Measurements from ENCODE around the gene TAF4B.
A peak's percentile ranks its signal among the peaks of the same experiment; 100 is the strongest.
"Not testable (repeated sequence)": the region's sequence is repeated elsewhere in the genome, so short reads cannot be mapped to it uniquely, and the experiment has no call there.

TAF4B gene, protein sequence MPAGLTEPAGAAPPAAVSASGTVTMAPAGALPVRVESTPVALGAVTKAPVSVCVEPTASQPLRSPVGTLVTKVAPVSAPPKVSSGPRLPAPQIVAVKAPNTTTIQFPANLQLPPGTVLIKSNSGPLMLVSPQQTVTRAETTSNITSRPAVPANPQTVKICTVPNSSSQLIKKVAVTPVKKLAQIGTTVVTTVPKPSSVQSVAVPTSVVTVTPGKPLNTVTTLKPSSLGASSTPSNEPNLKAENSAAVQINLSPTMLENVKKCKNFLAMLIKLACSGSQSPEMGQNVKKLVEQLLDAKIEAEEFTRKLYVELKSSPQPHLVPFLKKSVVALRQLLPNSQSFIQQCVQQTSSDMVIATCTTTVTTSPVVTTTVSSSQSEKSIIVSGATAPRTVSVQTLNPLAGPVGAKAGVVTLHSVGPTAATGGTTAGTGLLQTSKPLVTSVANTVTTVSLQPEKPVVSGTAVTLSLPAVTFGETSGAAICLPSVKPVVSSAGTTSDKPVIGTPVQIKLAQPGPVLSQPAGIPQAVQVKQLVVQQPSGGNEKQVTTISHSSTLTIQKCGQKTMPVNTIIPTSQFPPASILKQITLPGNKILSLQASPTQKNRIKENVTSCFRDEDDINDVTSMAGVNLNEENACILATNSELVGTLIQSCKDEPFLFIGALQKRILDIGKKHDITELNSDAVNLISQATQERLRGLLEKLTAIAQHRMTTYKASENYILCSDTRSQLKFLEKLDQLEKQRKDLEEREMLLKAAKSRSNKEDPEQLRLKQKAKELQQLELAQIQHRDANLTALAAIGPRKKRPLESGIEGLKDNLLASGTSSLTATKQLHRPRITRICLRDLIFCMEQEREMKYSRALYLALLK

DNA sequence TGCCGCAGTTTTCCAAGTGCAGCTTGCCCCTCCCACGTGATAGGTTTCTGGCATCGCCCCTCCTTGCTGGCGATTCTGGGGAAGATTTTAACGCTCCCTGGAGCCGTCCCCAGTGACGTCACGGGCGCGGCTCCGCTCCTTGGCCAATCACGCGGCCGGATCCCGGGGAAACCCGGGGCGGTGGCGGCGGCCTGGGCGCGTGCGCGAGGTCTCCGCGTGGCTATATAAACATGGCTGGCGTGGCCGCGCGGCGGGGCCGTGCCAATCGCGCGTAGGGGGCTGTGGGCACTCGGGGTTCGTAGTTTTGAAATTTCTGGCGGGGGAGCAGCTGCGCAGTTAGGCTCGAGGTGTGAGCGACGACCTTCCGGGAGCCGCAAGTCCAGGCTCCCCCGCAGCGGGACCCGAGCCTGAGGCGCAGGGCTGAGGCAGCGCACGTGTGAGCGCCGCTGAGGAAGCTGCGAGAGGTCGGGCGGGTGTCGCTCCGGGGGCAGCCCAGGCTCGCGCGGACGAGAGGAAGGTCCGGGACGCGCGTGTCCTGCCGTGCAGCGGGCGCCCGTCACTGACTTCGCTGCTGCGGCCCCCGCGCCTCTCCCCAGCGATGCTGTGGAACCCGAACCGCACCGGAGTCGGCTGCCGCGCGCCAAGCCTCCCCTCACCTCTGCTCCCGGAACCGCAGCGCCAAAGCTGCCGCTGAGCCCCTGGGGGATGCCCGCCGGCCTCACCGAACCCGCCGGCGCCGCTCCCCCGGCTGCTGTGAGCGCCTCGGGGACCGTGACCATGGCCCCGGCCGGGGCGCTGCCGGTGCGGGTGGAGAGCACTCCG lies at the start of gene TAF4B:
TAF4B (plus strand) TSS at position 217 of the 822 bp plus-strand sequence; CDS start at position 706, 489 bp downstream.
- DNase-seq: peak; percentile 75 to 91

DNA sequence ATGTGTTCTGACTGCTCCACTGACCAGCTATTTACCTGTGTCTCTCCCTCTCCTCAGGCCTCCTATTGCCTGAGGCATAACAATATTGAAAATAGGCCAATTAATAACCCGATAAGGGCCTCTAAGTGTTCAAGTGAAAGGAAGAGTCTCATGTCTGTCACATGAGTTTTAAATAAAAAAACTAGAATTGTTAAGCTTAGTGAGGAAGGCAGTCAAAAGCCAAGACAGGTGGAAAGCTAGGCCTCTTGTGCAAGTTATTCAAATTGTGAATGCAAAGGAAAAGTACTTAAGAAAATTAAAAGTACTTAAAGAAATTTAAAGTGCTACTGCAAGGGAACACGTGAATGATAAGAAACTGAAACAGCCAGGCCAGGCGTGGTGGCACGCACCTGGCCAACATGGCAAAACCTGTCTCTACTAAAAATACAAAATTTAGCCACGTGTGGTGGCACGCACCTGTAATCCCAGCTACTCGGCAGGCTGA lies 44.9 kb upstream of the TAF4B start:
- DNase-seq: no peak

DNA sequence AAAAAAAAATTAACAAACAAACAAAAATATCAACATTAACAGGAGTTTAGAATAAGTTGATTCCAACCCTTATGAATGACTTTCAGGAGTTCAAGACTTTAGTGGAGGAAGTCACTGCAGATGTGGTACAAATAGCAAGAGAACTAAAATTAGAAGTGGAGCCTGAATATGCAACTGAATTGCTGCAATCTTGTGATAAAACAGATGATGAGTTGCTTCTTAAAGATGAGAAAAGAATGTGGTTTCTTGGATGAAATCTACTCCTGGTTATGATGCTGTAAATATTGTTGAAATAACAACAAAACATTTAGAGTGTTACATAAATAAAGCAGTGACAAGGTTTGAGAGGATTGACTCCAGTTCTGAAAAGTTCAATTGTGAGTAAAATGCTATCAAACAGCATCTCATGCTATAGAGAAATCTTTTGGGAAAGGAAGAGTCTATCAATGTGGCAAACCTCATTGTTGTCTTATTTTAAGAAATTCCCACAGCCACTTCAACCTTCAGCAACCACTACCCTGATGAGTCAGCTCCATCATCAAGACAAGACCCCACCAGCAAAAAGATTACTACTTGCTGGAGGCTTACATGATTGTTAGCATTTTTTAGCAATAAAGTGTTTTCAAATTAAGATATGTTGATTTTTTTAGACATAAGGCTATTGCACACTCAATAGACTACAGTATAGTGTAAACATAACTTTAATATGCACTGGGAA lies 42.7 kb upstream of the TAF4B start:
- DNase-seq: no peak

DNA sequence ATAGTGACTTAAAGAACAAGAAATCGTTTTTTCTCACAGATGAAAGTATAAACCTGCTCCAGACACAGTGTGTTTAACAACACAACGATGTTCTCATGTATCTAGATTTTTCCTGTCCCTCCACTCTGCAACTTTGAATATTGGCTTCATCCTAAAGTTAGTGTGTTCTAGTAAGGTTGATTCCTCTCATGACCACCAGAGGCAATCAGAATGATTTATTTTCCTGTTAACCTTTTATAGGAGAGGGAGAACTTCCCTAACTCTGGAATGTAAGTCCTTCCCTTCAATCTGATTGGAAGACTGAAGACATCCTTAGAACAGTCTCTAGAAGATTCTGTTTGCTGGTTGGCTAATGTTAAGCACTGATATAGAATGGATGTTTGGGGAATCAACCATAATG lies 41.0 kb upstream of the TAF4B start:
- peak in 1 of 2 experiments; percentile 18 for DNase-seq

DNA sequence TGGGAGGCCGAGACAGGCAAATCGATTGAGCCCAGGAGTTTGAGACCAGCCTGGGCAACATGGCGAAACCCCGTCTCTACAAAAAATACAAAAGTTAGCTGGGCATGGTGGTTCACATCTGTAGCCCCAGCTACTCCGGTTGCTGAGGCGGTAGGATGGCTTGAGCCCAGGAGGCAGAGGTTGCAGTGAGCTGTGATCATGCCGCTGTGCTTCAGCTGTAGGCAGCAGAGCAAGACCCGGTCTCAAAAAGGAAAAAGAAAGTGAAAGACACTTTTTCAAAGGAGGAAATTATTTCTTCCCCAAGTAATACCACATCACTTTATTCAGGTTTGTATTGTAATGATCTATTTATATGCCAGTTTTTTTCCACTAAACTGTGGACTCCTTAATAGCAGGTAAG lies 35.7 kb upstream of the TAF4B start:
- DNase-seq: no peak

DNA sequence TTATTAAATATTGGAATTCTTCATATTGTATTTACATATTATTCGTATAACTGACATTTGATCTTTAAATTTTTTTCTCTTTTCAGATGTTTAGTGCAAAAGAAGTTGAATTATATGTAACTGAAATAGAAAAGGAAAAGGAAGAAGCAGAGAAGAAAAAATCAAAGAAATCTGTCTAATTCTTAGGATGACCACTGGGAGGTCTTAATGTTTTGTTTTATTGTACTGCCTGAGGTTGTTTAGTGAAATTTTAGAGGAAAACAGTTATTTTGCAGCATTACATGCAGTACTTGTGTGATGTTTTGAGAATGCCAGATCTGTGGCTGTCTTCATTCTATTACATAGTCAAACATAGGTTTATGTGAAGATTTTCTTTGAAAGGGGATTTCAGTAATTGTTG lies 34.0 kb upstream of the TAF4B start:
- DNase-seq: no peak

DNA sequence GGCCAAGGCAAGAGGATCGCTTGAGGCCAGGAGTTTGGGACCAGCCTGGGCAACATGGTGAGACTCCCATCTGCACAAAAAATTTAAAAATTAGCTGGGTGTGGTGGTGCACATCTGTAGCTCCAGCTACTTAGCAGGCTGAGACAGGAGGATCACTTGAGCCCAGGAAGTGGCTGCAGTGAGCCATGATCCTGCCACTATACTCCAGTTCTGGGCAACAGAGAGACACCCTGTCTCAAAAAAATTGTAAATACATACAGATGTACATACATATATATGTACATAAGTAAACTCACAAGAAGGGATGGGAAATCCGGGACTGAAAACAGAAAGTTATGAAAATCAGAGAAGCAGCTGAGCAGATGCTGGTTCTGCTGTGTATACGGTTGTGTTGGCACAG lies 29.6 kb upstream of the TAF4B start:
- DNase-seq: no peak

DNA sequence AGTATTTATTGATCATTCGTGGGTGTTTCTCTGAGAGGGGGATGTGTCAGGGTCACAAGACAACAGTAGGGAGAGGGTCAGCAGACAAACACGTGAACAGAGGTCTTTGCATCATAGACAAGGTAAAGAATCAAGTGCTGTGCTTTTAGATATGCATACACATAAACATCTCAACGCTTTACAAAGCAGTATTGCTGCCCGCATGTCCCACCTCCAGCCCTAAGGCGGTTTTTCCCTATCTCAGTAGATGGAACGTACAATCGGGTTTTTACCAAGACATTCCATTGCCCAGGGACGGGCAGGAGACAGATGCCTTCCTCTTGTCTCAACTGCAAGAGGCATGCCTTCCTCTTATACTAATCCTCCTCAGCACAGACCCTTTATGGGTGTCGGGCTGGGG lies 24.2 kb upstream of the TAF4B start:
- not testable (repeated sequence) for DNase-seq

DNA sequence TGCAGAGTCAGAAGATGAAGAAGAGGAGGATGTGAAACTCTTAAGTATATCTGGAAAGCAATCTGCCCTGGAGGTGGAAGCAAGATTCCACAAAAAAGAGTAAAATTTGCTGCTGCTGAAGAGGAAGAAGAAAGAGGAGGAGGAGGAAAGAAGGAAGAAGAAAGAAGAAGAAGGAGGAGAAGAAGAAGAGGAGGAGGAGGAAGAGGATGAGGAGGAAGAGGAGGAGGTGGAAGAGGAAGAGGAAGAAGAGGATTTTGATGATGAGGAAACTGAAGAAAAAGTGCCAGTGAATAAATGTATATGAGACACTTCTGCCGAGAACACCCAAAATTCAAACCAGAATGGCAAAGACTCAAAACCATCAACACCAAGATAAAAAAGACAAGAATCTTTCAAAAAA lies 20.9 kb upstream of the TAF4B start:
- no peak for DNase-seq

DNA sequence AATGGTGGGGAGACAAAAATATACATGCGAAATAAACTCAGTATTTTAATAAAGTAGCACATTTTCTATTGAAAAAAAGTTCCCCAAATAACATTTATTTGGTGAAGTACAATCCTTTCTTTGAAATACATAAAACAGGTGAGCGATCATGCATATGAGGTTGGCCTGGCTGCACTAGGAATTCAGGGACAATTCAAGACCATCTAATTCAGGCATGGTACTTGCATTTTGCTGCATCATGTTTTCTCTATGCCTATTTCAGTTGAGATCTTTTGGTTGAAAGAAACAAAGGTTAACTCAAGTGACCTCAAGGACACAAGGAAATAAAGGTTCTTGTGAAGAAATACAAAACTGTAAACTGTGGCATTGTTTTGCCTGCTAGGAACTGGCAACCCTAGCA lies 19.8 kb upstream of the TAF4B start:
- DNase-seq: no peak

DNA sequence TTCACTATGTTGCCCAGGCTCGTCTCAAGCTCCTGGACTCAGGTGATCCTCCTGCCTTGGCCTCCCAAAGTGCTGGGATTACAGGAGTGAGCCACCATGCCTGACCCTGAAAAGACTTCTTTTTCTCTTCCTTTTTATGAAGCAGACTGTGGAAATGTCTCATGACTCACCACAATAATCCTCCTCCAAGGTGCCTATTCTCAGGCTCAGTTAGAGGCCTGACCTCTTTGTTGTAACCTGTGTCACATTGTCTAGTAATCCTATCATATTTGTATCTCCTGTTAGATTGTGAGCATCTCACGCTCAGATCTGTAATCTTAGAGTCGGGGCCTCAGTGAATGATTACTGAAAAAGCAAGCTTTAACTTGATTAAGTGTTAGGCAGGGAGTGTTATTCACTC lies 18.3 kb upstream of the TAF4B start:
- DNase-seq: no peak

DNA sequence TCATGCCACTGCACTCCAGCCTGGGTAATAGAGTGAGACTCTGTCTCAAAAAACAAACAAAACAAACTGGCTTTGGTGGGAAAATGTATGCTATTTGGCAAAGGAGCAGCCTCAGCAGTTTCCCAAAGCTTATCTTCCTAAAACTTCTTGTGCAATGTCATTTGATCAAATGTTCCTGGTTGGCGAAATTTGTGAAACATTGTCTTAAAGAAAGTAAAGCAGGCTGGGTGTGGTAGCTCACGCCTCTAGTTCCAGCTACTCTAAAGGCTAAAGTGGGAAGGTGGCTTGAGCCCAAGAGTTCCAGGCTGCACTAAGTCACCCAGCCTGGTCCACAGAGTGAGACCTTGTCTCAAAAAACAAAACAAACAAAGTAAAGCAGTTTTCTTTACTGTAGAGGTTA lies 17.3 kb upstream of the TAF4B start:
- no peak for DNase-seq

DNA sequence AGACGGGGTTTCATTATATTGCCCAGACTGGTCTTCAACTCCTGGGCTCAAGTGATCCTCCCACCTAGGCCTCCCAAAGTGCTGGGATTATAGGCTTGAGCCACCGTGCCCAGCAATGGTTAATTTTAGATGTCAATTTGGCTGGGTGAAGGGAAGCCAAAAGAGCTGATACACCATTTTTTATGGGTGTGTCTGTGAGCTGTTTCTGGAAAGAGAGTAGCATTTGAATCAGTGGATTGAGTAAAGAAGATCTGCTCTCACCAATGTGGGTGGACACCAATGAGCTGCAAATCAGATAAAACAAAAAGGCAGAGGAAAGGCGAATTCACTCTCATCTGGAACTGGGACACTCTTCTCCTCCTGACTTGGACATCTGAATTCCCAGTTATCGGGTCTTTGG lies 16.1 kb upstream of the TAF4B start:
- DNase-seq: no peak

DNA sequence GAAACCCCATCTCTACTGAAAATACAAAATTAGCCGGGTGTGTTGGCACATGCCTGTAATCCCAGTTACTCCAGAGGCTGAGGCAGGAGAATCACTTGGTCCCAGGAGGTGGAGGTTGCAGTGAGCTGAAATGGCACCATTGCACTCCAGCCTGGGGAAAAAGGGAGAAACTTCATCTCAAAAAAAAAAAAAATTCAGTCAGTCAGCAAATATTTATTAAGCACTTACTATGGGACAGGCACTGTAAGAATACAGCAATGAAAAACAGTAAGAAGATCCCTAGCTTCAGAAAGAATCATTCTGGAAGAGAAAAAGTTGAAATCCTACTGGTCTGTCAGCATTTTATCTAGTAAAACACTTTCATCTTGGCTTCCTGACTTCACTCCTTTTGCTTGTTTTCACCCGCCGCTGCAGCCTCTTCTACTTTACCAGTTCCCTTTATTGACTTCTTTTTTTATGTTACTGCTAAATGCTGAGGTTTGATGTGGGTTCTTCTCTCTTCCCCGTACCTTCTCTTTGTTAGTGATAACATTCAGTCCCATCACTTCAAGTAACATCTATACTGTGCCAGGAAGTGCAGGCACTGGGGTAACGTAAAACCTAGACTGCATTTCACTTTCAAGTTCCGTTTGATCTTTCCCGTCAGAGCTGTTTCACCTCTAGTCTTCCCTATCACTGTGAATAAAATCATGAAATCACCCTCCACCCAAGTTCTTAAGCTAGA lies 10.8 kb upstream of the TAF4B start:
- no peak for DNase-seq

DNA sequence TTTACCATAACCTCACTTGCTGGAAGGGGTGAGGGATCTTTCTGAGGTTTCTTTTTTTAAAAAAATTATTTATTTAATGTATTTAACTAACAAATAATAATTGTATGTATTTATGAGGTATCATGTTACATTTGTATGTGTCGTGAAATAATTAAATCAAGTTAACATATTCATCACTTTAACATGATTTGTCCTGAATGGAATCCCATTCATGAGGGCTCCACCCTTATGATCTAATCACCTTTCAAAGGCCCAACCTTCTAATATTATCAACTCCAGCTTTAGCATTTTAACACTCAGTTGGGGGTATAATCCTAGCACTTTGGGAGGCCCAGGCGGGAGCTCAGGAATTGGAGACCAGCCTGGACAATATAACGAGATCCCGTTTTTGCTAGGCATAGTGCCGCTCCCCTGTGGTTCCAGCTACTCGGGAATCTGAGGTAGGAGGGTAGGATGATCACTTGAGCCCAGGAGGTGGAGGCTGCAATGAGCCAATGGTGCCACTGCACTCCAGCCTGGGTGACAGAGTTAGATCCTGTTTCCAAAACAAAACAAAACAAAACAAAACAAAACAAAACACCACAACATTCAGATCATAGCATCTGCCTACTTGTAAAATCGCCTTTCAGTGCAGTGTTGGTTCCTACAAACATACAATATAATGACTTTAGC lies 1.1 kb upstream of the TAF4B start:
- DNase-seq: no peak

DNA sequence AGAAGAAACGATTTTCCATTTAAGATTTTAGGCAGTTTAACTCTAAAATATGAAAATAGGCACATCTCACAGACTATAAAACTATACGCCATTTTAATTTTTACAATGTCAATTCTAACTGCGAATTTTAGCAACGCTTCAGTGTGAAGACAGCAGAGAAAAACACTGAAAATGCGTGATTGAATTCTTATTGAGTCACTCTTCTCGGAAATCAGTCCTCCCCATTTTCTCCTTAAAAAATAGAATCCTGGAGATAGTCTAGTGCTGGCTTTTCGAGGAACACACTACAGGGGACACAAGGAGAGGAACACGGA lies 373 bp upstream of the TAF4B start:
- no peak for DNase-seq

DNA sequence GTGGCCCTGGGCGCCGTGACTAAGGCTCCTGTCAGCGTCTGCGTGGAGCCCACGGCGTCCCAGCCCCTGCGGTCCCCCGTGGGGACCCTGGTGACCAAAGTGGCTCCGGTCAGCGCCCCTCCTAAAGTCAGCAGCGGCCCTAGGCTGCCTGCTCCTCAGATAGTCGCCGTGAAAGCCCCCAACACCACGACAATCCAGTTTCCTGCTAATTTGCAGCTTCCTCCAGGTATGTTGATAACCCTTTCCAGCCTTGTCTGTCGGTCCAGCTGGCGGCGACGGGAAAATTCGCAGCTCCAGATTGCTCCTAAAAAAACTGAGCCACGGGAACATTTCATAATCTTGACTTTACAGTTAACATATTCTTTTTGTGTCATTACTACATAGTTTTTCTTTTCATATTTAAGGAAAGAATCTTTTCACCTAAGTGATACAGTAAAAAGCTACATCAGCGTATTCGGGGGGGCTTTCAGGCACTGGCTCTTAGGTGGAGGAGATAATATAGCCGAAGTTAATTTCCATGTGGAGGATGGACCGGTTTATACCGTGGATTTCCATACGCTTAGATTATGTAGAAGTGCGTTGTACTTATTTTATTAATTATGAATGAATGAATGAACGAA lies 916 bp downstream of the TAF4B start:
- DNase-seq: peak; percentile 8 to 53

DNA sequence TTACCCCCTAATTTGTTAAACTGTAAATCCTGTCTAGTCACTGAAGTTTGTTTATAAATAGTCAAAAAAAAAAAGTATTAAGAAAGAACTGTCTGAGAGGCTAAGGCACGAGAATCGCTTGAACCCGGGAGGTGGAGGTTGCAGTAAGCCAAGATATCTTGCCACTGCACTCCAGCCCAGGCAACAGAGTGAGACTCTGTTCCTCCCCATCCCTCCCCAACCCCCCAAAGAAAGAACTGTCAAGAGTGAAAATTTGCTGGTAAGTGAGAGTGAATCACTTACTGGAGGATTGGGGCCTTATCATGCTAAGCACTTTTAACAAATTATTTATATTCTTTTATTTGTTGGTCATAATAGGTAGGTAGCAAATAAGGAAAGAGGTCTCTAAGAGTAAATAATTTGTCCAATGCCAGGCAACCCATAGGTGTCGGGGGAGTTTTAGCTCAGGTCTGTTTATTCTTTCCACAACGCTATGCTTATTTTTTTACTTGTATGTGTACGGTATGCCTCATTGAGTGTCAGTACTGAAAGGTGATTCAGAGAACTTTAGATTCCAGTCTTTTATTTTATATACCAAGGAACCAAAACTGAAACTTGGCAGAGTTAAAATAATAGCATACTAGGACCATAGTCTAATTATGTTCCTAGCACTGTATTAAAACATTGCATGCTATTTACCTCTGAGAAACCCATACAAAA lies 2.5 kb downstream of the TAF4B start:
- no peak for DNase-seq

DNA sequence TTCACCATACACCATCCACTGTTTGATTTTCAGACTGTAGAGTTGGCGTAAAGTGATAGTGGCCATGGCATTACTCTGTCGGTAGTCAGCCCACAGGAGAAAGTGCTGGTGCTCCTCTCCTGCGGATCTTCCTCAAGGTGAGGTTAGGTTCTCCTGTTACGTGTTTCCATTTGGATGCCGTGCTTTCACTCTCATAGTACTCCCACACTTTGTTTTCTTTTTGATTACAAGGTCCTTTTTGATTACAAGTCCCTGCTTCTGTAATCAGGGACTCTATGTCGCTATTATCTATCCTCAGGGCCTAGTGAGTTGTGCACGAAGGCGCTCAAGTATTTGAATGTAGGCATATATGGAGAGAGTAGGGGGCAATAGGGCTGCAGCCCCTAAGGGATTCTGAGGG lies 4.3 kb downstream of the TAF4B start:
- DNase-seq: no peak

DNA sequence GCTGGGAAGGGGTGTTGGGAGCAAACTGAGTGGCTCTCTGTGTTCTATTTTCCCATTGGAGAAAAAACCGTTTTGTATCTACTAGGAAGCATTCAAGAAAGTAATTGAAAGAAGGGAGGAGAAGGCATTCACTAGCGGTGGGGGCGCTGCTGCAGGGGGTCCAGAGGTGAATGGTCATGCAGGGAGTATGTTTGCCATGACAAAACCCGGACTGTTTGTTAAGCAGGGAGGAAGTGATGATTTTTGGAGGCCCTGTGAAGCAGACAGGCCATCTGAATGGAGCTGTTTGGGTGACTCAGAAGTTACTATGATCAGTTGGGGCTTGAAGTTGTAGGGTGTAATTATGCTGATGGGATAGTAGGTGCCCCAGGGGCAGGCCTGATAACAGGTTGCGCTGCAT lies 7.0 kb downstream of the TAF4B start:
- no peak for DNase-seq

Measured in NCI-H526 (cell line).